Neuronal stem cell (in vitro differentiated cells): ENCODE data around the gene ZNRF1.

Experiments used
- DNase-seq: peaks from one replicate; pipeline ENCODE4 v3.0.0-alpha.2; 2013; ENCODE audit warnings: low spot score
- H2AFZ ChIP-seq: one replicate; pipeline ENCODE4 v1.6.1; 2013; ENCODE audit warnings: mild to moderate bottlenecking, low read length, inconsistent platforms
- H2AK5ac ChIP-seq: 2 replicates; pipeline ENCODE4 v1.6.1; 2013; ENCODE audit warnings: low read depth, mild to moderate bottlenecking, inconsistent platforms, low read length, moderate library complexity, mixed read lengths
- H2BK120ac ChIP-seq: 2 replicates; pipeline ENCODE4 v1.6.1; 2013; ENCODE audit warnings: low read depth, mild to moderate bottlenecking, inconsistent platforms, low read length, moderate library complexity, mixed read lengths
- H2BK12ac ChIP-seq: one replicate; pipeline ENCODE4 v1.6.1; 2013; ENCODE audit warnings: low read length, inconsistent platforms
- H2BK15ac ChIP-seq: 2 replicates; pipeline ENCODE4 v1.6.1; 2013; ENCODE audit warnings: mild to moderate bottlenecking, low read length, inconsistent platforms, mixed read lengths
- H2BK5ac ChIP-seq: one replicate; pipeline ENCODE4 v1.6.1; 2013; ENCODE audit warnings: inconsistent platforms, mild to moderate bottlenecking, low read length, moderate library complexity
- H3K14ac ChIP-seq: one replicate; pipeline ENCODE4 v1.6.1; 2013; ENCODE audit warnings: low read length, inconsistent platforms
- H3K18ac ChIP-seq: 2 replicates; pipeline ENCODE4 v1.6.1; 2013; ENCODE audit warnings: low read length, inconsistent platforms
- H3K23ac ChIP-seq: 2 replicates; pipeline ENCODE4 v1.6.1; 2013; ENCODE audit warnings: low read depth, mild to moderate bottlenecking, mixed read lengths, low read length, inconsistent platforms; ENCODE audit not compliant: poor library complexity
- H3K27ac ChIP-seq: replicated peaks from 3 replicates; pipeline ENCODE4 v1.5.1; 2013; ENCODE audit warnings: low read length, inconsistent platforms
- H3K27me3 ChIP-seq, 3 experiments: 2 replicates each; pipeline ENCODE4 v1.6.1; 2013; ENCODE audit warnings: low read length in 3 of 3, mild to moderate bottlenecking in 2 of 3, inconsistent platforms in 1 of 3, low read depth in 1 of 3, mixed read lengths in 1 of 3, moderate library complexity in 1 of 3; ENCODE audit not compliant: control insufficient read depth in 3 of 3, insufficient read depth in 3 of 3
- H3K36me3 ChIP-seq, 2 donors: replicated peaks in 1 of 2; 2 replicates each; pipeline ENCODE4 v1.6.1; 2013; ENCODE audit warnings: low read length in 2 of 2; ENCODE audit not compliant: control insufficient read depth in 2 of 2, insufficient read depth in 2 of 2
- H3K4ac ChIP-seq: 2 replicates; pipeline ENCODE4 v1.6.1; 2013; ENCODE audit warnings: inconsistent platforms, mild to moderate bottlenecking, low read length, moderate library complexity
- H3K4me1 ChIP-seq, 2 donors: 1 replicate in 1 of 2; 2 replicates in 1 of 2; pipeline ENCODE4 v1.6.1; 2013; ENCODE audit warnings: low read length in 2 of 2, low read depth in 1 of 2; ENCODE audit not compliant: control insufficient read depth in 2 of 2, insufficient read depth in 1 of 2
- H3K4me2 ChIP-seq: one replicate; pipeline ENCODE4 v1.6.1; 2013; ENCODE audit warnings: mild to moderate bottlenecking, low read length, inconsistent platforms; ENCODE audit not compliant: insufficient read depth, poor library complexity, severe bottlenecking
- H3K4me3 ChIP-seq, 2 donors: 2 replicates each; pipeline ENCODE4 v1.5.1; 2013; ENCODE audit warnings: low read length in 2 of 2, mild to moderate bottlenecking in 2 of 2, inconsistent platforms in 1 of 2, moderate library complexity in 1 of 2
- H3K79me1 ChIP-seq: one replicate; pipeline ENCODE4 v1.6.1; 2013; ENCODE audit warnings: low read depth, mild to moderate bottlenecking, inconsistent platforms, low read length, moderate library complexity
- H3K9ac ChIP-seq: one replicate; pipeline ENCODE4 v1.6.1; 2013; ENCODE audit warnings: mild to moderate bottlenecking, low read depth, low read length, inconsistent platforms; ENCODE audit not compliant: poor library complexity
- H3K9me3 ChIP-seq, 2 donors: replicated peaks in 1 of 2; 2 replicates each; pipeline versions ENCODE3 to v1.6.1; 2013; ENCODE audit warnings: low read length in 2 of 2, mild to moderate bottlenecking in 2 of 2, inconsistent platforms in 1 of 2, low read depth in 1 of 2, mixed read lengths in 1 of 2, moderate library complexity in 1 of 2; ENCODE audit not compliant: control insufficient read depth in 2 of 2, insufficient read depth in 1 of 2
- H4K8ac ChIP-seq: one replicate; pipeline ENCODE4 v1.6.1; 2013; ENCODE audit warnings: low read depth, mild to moderate bottlenecking, inconsistent platforms, low read length, moderate library complexity
- H4K91ac ChIP-seq: one replicate; pipeline ENCODE4 v1.6.1; 2013; ENCODE audit warnings: low read length, low read depth, mild to moderate bottlenecking, inconsistent platforms; ENCODE audit not compliant: poor library complexity
- WGBS, 2 donors: extraction: QIAGEN DNeasy Blood & Tissue Kit; methylation state at CpG; one replicate each; pipeline ENCODE4 v1.1.7; 2013; ENCODE audit warnings: missing lambda C conversion rate in 2 of 2, mixed read lengths in 1 of 2; ENCODE audit not compliant: insufficient read length in 2 of 2, insufficient replicate concordance in 1 of 2; ENCODE audit errors: extremely low coverage in 2 of 2; 5-methylcytosine and 5-hydroxymethylcytosine counted together

ZNRF1 gene

DNA sequence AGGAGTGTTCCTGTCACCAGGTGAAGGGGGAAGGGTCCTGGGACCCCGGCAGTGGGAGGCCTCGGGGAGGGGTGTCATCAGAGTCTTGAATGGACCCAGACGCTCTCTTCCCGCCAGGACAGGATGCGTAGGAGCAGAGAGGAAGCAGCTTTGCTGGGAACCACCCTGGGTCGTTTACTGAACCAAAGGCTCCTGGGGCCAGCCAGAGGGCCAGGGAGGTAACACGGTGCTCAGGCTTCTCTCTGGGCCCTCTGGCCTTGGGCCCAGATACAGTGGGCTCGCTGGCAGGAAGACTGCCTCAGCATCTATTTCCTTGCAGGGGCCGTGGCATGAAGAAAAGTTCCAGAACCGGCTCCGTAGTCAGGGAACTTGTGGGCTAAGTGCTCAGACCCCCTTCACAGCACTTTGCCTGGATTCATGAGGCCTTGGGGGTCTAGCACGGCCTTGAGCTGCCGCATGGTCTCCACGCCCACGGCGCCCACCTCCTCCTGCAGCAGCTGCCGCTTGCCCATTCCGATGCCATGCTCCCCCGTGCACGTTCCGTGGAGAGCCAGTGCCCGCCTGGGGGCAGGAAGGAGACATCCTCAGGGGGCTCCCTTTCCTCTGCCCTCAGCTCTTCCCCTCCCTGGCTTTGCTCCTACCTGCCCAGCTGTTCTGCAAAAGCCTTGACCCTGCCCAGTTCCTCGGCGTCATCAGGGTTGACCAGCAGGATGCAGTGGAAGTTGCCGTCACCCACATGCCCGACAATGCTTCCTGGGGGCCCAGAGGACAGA, 113.3 kb downstream of the ZNRF1 start:
- Histone ChIP-seq H2BK120ac (no peak overlapping the region), H2AFZ (no peak overlapping the region), H3K27me3 (no peaks in the 10 kb centered on the region), H2BK15ac (no peak overlapping the region), H4K8ac (no peak overlapping the region), H3K9me3 (peaks cover 0 to 5% of the 10 kb centered on the region in 2 donors), H2BK12ac (peak overlapping the region; percentile 16), H3K4me1 (peaks cover 11 to 13% of the 10 kb centered on the region in 2 donors), H3K4ac (no peak overlapping the region), H3K9ac (peak overlapping the region; percentile 54), H3K4me3 (no peak overlapping the region), H2AK5ac (peak overlapping the region; percentile 41), H3K36me3 (peaks cover 0 to 9% of the 10 kb centered on the region in 2 donors), H2BK5ac (no peak overlapping the region), H4K91ac (no peak overlapping the region), H3K14ac (peak overlapping the region; percentile 83), H3K4me2 (no peak overlapping the region), H3K27ac (no peak overlapping the region), H3K18ac (peak overlapping the region; percentile 48), H3K23ac (peak overlapping the region; percentile 71), H3K79me1 (peaks cover 8% of the 10 kb centered on the region)
- no peak for DNase-seq
- WGBS, 2 donors = no CpG with 5 or more reads among the region's 26 CpGs

DNA sequence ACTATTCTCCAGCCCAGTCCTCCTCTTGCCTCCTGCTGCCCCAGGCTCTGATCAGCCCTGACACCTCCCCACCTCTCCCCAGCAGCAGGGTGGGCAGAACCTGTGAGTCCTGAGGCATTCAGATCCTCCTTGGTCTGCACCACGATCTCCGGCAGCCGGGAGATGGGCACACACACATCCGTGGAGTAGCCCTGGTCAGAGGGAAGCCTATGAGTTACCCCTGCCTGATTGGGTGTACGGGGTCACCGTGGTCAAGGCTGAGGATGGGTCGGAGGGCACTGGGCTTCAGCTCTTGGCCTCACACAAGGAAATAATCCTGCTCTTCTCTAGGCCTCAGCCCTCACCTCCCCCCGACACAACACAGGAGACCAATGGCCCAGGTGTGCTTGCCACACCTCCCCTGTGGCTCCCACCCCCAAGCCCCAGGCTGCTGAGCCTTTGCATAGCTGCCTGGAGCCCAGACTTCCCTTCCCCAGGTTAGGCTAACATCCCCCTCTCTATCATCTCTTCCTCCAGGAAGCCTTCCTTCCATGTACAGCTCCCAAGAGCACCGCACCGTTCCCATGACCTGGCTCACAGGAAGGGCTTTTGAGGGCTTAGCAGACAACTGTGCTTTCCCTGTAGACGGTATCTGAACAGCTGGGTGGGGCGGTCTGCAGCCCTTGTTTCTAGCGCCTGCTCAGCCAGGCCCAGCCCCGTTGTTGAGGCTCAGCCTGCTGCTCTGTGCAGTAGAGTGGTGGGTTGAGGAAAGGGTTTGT, 114.1 kb downstream of the ZNRF1 start:
- peak overlapping the region; percentile 10 for H3K14ac ChIP-seq
- H3K18ac ChIP-seq = peak overlapping the region; percentile 67
- no peak overlapping the region for H4K8ac ChIP-seq
- no peak overlapping the region for H3K4me2 ChIP-seq
- no peak for DNase-seq
- H3K36me3 ChIP-seq = peaks cover 0 to 5% of the 10 kb centered on the region in 2 donors
- peaks cover 0 to 5% of the 10 kb centered on the region in 2 donors for H3K9me3 ChIP-seq
- H3K4ac ChIP-seq = no peak overlapping the region
- H2AFZ ChIP-seq = no peak overlapping the region
- no peak overlapping the region for H2BK120ac ChIP-seq
- H3K4me3 ChIP-seq = no peak overlapping the region
- H3K9ac ChIP-seq = peak overlapping the region; percentile 57
- peak overlapping the region; percentile 41 for H2AK5ac ChIP-seq
- no peak overlapping the region for H3K27ac ChIP-seq
- H2BK12ac ChIP-seq = peak overlapping the region; percentile 16
- peaks cover 8% of the 10 kb centered on the region for H3K79me1 ChIP-seq
- WGBS, 2 donors = no CpG with 5 or more reads among the region's 14 CpGs
- no peak overlapping the region for H2BK5ac ChIP-seq
- peak overlapping the region; percentile 71 for H3K23ac ChIP-seq
- H2BK15ac ChIP-seq = no peak overlapping the region
- H4K91ac ChIP-seq = no peak overlapping the region
- H3K4me1 ChIP-seq = peaks cover 11 to 13% of the 10 kb centered on the region in 2 donors
- H3K27me3 ChIP-seq = no peaks in the 10 kb centered on the region

DNA sequence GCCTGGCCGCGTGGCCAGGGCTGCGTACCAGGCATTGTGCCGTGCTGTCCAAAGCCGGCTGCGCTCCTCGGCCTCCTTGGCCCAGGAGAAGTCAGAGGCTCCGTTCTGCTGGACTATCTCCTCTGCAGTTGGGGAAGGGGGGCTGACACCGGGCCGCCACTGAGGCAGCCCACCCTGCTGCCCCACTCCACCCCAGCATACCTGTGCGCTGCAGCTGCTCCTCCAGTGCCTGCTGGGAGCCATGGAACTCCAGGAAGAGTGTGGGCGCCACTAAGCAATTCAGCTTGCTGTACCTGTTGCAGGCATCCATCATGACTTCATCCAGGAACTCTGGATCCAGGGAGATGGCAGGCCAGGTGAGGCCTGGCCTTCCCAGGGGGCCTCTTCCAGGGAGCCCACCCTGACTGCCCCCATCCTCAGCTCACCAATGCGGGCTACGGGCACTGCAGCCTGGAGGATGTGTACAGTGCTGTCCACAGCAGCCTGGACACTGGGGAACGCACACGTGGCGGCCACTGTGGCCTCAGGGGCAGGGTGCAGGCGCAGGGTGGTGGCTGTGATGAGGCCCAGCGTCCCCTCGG, 114.8 kb downstream of the ZNRF1 start:
- Histone ChIP-seq H3K4me2 (no peak overlapping the region), H2BK12ac (peak overlapping the region; percentile 34)
- no CpG with 5 or more reads among the region's 20 CpGs for WGBS, 2 donors

More for the DNA sequence above, 114.8 kb downstream of the ZNRF1 start:
- no peak overlapping the region for H3K4me3 ChIP-seq
- H3K27me3 ChIP-seq = no peaks in the 10 kb centered on the region
- no peak overlapping the region for H2BK120ac ChIP-seq
- H2AFZ ChIP-seq = no peak overlapping the region
- no peak overlapping the region for H3K23ac ChIP-seq
- H2AK5ac ChIP-seq = no peak overlapping the region
- peak overlapping the region; percentile 4 for H4K91ac ChIP-seq
- no peak overlapping the region for H3K27ac ChIP-seq
- peaks cover 0 to 4% of the 10 kb centered on the region in 2 donors for H3K36me3 ChIP-seq
- peaks cover 11 to 13% of the 10 kb centered on the region in 2 donors for H3K4me1 ChIP-seq
- peak overlapping the region; percentile 47 for H3K14ac ChIP-seq
- no peak overlapping the region for H3K9ac ChIP-seq
- H3K4ac ChIP-seq = no peak overlapping the region
- peak overlapping the region; percentile 72 for H3K18ac ChIP-seq
- H3K9me3 ChIP-seq = peaks cover 0 to 5% of the 10 kb centered on the region in 2 donors
- no peak for DNase-seq
- H2BK15ac ChIP-seq = no peak overlapping the region
- peaks cover 8% of the 10 kb centered on the region for H3K79me1 ChIP-seq
- peak overlapping the region; percentile 89 for H4K8ac ChIP-seq
- no peak overlapping the region for H2BK5ac ChIP-seq
